Measurements from ENCODE around the gene SYNPO2. TPM values are rescaled to one million over a fixed set of nuclear protein-coding genes. Genes with fewer than 3 reads are reported as not detected.
A peak's percentile ranks its signal among the peaks of the same experiment; 100 is the strongest.

The SYNPO2 gene
- polyA plus RNA-seq, 4 donors = 13.7 to 23.8 (median 20.2) TPM

DNA sequence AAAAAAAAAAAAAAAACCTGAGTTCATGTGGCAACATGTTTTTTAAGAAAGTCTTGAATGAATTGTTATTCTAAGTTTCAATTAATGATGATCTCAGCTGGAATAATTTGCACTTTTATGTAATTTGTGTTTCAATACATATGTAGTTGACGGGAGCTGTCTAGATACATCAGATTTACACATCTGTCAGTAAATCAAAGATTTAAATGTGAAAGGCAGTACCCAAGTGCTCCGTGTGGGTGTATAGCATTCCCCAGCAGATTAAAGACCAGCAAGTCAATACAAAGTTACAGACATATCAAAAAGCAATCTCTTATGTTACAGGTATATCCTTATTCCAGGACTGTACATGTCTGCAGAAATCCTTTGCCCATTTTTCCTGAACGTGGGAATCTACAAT, 35.2 kb downstream of the SYNPO2 start:
- no peak for DNase-seq (ENCODE audit: low read depth in 4 of 4, low spot score in 3 of 4)

DNA sequence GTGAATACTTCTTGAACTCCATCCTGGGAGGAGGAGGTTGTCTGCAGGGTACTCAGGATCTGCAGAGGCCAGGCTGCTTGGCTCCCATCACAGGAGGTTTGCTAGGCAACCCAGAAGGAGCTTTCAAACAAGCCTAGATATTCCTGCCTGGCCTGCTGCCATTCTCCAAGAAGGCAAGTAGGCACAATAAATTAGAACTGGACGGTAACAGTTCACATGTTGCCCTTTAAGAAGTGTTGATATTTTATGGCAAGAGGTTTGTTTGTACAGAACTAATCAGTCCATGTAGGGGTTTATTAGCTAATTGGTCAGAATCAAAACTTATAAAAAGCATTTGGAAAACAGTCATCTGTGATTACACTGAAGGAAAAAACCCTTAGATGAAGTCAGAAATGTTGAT, 39.3 kb downstream of the SYNPO2 start:
- DNase-seq (ENCODE audit: low read depth in 4 of 4, low spot score in 3 of 4) = no peak

DNA sequence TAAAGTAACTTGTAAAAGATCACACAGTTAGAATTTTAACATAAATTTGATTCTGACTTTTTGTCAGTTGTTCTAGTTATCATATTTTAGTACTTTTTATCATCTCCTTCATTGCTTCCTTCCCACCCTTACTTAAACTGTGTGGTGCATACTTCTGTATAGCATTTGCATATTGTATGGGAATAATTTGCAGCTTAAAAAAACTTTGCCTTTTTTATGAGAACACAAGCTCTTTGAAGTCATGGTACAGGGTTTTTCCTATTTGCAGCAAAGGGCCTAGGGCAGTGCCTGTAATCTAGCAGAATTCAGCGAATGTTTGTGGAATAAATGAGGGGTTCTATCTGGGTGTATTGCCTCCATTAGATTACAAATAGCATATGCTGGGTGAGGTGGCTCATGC, 41.6 kb downstream of the SYNPO2 start:
- DNase-seq (ENCODE audit: low read depth in 4 of 4, low spot score in 3 of 4) = no peak

DNA sequence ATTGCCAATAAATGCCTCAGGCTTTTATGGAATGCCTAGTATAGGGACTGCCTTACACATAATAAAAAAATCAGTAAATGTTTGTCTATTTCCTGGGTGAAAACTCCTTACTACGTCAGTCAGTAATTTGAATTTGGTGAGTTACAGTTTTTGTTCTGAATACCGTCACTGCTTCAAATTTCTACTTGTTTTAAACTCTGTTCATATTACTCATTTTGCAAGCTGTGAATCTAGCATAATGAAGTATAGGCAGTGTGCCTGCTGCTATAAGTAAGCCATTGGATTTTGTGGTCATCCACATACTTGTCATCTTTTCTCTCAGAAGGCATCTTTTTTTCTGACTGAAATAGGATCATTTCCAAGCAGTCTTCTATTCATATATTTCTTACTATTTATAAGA, 43.1 kb downstream of the SYNPO2 start:
- DNase-seq (ENCODE audit: low read depth in 4 of 4, low spot score in 3 of 4) = no peak

DNA sequence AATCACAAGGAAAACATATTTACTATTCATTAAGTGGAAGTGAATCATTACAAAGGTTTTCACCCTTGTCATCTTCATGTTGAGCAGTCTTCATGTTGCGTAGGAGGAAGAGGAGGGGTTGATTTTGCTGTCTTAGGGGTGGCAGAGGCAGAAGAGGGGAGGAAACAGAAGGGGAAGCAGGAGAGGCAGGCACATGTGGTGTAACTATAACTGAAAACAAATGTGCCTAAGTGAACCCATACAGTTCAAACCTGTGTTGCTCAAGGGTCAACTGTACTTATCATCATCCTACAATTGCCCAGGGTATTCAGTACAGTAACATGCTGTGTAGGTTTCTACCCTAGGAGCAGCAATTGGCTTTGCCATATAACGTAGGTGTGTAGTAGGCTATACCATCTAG, 47.2 kb downstream of the SYNPO2 start:
- no peak for DNase-seq (ENCODE audit: low read depth in 4 of 4, low spot score in 3 of 4)

DNA sequence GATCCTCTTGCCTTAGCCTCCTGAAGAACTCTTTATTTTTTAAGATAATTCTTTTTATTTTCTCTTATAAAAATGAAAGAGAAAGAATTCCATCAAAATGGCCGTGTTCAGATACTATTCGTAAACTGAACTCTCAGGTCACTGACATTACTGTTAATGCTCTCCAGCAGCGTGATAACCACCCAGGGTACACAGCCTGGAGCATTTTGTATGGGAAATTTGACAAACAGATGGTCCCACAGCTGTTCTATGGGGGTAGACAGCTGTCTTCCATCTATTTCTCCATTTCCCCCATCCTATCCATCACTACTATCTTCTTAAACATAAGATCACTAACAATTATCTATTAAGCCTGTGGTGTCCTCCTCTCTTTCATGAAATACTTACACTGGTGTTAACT, 47.8 kb downstream of the SYNPO2 start:
- DNase-seq (ENCODE audit: low read depth in 4 of 4, low spot score in 3 of 4) = no peak

DNA sequence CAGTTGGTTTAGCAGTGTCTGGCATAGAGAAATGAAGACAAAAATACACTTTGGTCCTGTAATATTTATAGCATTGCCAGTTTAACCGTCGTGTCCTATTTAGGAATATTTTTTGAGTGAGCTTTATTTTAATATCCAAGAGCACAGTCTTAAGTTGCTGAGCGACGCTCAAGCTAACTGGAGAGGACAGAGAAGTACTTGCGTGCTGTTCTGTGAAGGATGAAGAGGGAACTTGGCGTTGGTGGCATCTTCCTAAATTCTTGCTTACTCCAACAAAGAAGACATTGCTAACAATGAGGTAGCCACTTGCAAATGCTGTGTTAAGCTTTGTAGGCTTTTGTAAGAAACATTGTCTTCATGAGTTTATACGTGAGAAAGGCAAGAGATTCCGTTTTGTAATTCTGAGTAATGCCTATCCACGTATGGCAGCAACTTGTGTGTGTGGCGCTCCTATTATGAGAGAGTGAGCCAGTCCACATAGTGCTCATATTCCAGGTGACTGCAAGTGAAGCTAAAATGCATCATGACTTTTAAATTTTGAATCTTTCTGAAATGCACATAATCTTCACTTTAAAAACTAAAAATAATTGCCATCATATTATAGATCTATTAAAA, 50.6 kb downstream of the SYNPO2 start:
- DNase-seq (ENCODE audit: low read depth in 4 of 4, low spot score in 3 of 4) = no peak

DNA sequence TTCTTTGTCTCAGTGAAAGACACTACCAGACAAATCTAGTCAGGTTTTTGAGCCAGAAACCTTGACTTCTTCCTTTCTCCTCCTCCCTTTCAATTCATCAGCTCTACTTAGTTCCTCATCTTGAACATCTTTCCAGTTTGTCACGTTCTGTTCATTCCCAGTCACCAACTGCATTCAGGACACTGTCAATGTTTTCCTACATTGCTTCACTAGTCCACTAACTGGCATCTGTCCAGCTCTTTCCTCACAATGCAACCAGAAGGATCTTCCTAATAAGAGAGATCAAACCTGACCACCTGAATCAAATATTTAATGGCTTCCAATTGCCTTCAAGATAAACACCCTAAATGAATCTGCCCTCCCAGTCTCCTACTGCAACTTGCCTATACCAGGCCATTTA, 52.5 kb downstream of the SYNPO2 start:
- DNase-seq (ENCODE audit: low read depth in 4 of 4, low spot score in 3 of 4) = no peak

DNA sequence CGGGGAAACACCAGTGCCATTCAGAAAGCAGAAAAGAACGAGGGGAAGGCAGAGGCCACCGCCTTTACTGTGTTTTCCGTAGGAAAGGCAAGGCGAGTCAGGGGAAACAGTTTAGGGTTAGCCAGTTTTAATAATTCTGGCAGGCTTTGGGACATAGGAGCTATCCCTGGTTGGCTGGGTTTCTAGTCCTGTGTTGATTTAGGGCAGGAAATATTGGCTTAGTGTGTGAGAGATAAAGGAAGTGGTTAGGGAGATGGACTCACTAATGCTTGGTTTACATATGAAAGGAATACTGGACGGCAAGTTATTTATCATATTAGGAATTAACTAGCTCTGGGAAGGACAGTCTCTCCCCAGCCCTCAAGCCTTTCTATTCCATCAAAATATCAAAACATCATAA, 53.1 kb downstream of the SYNPO2 start:
- DNase-seq (ENCODE audit: low read depth in 4 of 4, low spot score in 3 of 4) = no peak

DNA sequence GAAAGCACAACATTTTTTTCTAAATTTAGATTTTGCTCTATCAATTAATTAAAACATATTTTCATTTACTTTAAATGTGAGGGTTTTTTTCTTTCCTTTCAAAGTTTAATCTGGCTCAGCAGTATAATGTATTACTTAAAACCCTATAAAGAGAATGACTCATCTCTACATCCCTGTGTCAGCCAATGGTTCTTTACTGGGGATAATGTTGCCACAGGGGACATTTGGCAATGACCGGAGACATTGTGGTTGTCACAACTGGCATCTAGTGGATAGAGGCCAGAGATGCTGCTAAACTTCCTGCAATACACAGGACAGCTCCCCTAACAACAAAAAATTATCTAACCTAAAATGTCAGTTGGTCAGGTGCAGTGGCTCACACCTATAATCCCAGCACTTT, 53.8 kb downstream of the SYNPO2 start:
- no peak for DNase-seq (ENCODE audit: low read depth in 4 of 4, low spot score in 3 of 4)

DNA sequence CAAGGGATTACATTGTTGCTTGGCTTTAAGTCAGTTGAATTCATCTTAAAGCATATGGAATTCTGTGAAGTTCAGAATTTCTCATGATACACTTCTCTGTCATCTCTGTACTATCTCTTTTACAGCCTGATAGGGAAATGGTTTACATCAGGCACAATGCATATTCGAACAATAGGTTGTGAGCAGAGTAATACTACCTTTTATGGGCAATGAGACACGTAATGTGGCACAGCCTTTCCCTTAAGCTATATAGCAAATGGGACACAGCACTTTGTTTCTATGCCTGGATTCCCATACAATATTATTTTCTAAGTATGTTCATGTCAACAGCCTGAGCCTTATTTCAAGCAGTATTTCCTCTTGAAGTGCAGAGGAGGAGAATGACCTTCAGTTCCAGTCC, 58.4 kb downstream of the SYNPO2 start:
- DNase-seq (ENCODE audit: low read depth in 4 of 4, low spot score in 3 of 4) = no peak

DNA sequence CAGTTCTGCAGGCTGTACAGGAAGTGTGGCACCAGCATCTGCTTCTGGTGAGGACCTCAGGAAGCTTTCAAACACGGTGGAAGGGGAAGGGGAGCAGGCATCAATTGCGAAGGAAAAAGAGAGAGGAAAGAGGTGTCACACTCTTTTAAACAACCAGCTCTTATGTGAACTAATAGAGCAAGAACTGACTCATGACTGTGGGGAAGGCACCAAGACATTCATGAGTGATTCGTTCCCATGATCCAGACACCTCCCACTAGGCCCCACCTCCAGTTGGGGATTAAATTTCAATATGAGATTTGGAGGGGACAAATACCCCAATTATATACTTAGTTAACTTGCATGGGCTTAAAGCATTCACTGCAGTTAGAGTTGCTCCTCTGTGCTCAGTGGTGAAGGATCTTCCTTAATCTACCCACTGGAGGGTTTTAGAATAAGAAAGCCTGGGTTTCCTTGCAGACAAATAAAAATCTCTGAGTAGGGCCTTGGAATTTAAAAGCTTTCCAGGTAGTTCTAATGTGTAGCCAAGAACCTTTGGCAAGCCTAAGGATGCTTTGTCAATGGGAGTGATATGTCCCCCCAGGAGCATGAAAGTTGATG, 60.0 kb downstream of the SYNPO2 start:
- DNase-seq (ENCODE audit: low read depth in 4 of 4, low spot score in 3 of 4) = no peak

DNA sequence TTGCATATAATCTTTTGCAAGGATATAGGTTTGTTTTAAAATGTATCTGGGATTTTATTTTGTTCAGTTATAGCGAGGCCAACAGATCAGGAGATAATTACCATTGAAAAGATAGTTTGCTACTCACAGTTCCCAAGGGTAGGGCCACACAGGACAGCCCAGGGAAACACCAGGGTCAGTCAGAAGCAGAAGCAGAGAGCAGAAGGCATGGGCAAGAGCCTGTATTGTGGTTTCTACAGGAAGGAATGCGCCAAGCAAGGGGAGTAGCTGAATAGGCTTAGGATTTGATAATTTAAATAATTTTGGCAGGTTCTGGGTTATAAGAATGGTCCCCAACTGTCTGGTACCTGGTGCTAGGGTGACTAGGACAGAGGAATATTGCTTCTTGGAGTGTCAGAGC, 61.6 kb downstream of the SYNPO2 start:
- no peak for DNase-seq (ENCODE audit: low read depth in 4 of 4, low spot score in 3 of 4)

DNA sequence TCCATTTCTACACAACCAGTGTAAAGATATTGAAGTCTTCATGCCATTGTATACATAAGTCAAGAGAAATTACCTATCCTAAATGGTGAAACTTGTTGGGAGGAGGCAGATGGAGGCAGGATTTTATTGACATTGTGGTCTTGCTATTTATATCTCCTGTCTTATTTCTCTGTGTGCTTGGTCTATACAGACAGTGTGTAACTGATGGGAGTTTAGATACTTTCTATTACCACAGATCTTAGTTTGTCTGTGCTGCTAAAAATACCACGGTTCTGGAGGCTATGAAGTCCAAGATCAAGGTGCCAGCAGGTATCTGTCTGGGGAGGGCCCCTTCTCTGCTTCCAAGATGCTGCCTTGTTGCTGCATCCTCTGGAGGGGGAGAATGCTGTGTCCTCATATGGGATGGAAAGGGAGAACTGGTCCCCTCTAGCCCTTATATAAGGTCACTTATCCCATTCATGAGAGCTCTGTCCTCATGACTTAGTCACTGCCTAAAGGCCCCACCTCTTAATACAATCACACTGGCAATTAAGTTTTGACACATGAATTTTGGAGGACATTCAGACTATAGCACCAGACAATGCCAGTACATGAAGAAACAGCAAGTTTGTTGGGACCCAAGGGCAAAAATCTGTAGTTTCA, 62.4 kb downstream of the SYNPO2 start:
- DNase-seq (ENCODE audit: low read depth in 4 of 4, low spot score in 3 of 4) = no peak

DNA sequence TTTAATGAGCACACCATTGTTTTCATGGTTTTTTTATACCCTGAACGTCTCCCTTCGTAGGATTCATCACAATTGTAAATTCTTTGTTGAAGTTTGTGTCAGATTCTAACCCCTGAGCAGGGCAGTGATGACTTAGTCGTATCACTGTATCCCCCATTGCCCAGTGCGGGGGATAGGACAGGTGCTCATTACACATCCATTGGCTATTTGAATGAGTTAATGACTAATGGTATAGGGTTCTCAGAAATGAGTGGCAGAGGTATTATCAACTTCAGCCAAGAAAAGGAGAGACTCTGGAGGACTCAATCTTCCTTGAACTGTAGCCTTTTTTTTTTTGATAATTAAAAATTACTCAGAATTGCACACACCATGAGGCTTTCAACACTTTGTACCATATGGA, 64.6 kb downstream of the SYNPO2 start:
- no peak for DNase-seq (ENCODE audit: low read depth in 4 of 4, low spot score in 3 of 4)

DNA sequence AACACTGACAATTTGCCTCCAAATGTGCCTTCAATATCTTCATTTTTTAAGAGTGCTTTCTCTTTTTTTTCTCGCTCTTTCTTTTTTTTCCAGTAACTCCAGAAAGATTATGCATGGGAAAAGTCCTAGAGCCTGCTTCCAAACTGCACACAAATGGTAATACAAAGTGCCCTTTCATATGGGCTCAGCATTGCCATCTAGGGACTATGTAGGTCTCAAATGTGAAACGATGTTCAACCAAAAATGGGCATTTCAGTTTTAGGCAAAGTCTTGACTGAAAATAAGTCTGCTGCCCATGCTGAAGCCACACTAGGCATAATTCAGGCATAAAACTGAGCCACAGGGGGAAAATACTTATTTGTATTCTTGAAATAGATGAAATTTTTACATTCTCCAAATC, 65.6 kb downstream of the SYNPO2 start:
- DNase-seq (ENCODE audit: low read depth in 4 of 4, low spot score in 3 of 4) = no peak

DNA sequence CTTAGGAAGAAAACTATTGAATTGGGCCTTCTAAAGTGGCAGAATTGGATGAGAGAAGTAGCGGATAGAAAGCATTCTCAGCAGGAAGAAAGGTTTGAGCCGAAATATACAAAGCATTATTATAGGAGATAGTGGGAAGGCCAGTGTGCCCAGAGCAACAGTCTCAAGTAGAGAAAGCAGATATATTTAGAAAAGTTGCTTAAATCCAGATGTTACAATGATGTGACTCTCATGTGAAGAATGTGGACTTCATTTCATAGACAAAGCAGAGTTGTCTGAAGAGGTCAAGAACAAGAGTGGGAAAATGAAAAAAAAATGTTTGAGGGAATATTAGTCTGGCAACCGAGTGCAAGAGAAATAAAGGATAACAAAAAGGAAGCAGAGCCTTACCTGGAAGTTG, 66.9 kb downstream of the SYNPO2 start:
- no peak for DNase-seq (ENCODE audit: low read depth in 4 of 4, low spot score in 3 of 4)

DNA sequence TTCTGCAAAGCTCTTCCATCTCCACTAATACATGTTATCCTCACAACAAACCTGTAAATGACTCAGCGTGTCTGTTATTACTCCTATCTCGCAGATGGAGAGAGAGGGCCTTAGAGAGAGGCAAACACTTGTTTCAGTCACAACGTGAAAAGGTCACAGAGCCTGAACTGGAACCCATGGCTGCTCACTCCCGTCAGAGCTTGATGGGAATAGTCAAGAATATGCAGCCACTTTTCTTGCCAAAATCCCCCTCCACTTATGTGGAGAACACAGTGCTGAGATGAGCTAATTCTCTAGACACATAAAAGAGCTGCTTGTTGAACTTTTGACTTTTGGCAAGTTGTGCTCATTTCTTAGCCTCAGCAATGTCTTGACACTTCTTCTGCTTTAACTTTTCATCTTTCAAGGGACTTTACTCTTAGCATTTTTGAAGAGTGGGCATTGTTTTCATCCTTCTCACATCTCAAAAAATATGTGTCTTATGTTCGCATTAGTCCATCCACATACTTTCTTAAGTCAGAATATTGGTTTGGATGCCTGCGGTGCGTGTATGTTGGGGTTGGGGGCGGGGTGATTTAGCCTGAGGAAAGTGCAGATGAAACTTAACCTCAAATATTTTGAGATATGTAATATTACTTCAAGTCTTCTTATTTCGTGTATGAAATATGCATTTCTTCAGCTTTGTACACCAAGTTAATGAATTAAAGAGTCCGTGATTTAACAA, 69.2 kb downstream of the SYNPO2 start:
- no peak for DNase-seq (ENCODE audit: low read depth in 4 of 4, low spot score in 3 of 4)

DNA sequence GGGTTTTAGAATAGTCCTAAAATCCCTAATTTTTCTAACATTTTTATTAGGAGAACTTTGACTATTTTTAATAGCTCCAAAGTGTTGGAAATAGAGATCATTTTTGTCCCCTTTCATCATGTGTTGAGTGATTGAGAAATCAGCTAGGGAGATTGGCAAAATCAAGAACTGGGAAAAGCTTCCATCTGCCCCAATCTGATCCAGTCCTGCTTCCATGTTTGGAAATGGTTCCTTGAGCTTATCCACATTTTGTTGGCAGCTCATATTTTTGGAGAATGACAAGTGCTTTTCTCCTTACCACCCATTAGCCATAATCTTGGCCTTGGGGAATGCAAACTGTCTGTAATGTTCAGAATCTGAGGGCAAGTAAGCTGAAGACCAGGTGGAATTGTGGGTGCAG, 73.9 kb downstream of the SYNPO2 start:
- no peak for DNase-seq (ENCODE audit: low read depth in 4 of 4, low spot score in 3 of 4)

DNA sequence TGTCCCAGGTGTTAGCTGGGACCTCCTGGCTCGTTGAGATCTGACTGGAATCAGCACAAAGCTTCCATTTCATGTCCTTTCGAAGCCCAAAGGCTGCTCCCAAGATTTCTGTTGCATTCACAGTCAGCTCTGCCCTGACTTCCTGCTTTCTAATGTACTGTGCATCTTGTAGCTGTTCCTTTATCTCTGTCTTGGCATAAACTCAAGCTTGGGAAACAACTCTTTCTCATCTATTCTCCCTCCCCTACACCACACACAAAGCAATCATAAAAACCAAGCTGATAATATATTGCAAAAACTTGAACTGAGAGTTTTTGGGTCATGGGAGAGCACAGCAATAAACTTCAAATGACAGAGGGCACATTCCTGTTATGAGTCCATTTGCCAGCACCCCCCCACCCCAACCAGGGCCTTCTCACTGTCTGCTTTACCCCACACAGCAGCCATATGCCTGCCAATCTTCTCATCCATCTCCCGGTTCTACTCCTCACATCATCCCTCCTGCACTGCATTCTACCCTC, 76.3 kb downstream of the SYNPO2 start:
- peak in 1 of 4 donors; percentile 38 for DNase-seq (ENCODE audit: low read depth in 4 of 4, low spot score in 3 of 4)

DNA sequence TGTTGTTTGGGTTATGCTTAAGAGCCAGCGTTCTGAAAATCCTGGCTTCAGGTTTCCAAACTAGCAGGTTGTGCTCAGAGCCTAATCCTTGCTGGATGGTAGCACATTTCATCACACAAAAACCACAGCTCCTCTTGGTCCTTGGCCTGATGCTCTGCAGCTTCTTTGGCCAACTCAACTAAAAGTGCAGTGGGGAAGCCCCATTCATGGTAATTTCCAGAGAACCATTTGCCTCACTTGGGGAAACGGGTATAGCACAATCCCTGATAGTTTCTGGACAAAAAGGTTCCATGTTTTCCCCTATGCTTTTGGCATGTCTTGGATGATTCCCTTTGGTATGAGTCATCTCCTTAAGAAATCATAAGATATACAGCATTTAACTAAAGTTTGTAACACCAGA, 78.7 kb downstream of the SYNPO2 start:
- no peak for DNase-seq (ENCODE audit: low read depth in 4 of 4, low spot score in 3 of 4)

DNA sequence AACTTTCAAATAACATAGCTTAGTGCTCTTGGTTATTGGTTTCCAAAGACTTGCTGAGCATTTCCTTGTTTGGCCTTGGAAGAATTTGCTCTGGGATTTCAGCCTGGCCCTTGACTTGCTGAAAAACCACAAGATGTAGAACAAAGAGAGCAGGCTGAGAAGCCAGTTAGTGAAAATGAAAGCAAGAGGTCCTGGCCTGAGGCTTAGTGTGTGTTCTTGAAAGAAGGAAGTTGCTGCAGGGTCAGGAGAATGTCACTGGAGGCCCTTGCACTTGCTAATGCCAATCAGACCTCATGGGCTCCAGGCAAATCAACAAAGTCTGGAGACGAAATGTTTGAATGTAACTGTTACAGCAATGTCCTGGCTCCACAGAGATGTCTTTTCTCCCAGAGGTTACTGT, 79.4 kb downstream of the SYNPO2 start:
- peak in 2 of 4 donors; percentile 20 to 55 for DNase-seq (ENCODE audit: low read depth in 4 of 4, low spot score in 3 of 4)

All from right renal pelvis (tissue), 4 donors.